Fibroblast of mammary gland (primary cell): ENCODE measurements around the gene ZNF425.

Experiments used
- DNase-seq: peaks from one replicate; pipeline ENCODE4 v3.0.0-alpha.2; 2010; ENCODE audit warnings: low read depth
- H3K4me3 ChIP-seq: 2 replicates; pipeline ENCODE4 v1.5.1; 2011; ENCODE audit warnings: low read depth, mild to moderate bottlenecking, low read length, moderate library complexity; ENCODE audit not compliant: control insufficient read depth
- CTCF ChIP-seq: conservative IDR thresholded peaks from 2 replicates; pipeline ENCODE4 v1.5.1; 2011; ENCODE audit warnings: low read depth, low read length, inconsistent platforms; ENCODE audit not compliant: control insufficient read depth, insufficient read depth

ZNF425 gene

DNA sequence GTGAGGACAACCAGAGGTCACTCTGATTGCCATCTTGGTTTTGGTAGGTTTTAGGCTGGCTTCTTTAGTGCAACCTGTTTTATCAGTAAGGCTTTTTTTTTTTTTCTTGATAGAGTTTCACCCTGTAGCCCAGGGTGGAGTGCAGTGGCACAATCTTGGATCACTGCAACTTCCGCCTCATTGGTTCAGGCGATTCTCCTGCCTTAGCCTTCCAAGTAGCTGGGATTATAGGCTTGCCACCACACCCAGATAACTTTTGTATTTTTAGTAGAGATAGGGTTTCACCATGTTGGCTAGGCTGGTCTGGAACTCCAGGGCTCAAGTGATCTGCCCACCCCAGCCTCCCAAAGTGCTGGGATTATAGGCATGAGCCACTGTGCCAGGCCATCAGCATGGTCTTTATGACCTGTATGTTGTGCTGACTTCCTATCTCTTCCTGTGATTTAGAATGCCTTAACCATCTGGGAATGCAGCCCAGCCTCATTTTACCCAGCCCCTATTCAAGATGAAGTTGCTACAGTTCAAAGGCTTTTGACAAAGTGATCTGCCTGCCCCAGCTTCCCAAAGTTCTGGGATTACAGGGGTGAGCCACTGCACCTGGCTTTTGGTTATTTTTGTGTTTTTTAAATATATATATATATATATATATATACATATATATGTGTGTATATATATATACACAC lies 7.0 kb upstream of the ZNF425 start:
- no peak for TF ChIP-seq CTCF
- no peak for DNase-seq
- no peak overlapping the region for H3K4me3 ChIP-seq

DNA sequence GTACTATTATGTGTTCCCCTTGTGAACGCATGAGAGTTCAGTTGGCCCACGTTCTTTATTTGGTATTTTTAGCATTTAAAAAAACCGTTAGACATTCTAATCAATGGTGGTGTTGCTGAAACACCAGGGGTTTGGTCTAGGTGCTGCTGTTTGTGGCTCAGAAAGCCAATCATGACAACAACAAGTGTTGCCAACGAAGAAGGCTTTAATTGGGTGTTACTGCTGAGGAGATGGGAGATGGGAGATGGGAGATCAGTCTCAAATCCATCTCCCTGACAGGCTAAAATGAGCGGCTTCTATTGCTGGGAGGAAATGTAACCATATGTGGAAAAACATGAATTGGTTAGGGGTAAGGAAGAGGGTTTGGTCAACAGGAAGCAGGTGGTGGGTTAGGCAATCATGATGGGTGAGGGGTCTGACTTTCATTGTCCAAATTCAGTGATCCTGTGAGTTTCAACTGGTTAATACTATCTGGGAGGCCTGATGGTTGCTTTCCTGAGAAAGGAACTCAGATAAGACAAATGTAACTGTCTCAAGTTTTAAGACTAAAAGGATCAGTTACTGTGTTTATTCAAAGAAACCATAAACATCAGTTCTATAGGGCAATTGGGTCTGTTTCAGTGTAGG lies 4.6 kb upstream of the ZNF425 start:
- H3K4me3 ChIP-seq = no peak overlapping the region
- TF ChIP-seq CTCF = no peak
- DNase-seq = no peak

GRCh38 chr7:149126662-149127266 lies 640 bp upstream of the ZNF425 start:
- DNase-seq = no peak
- TF ChIP-seq CTCF = no peak
- peak overlapping the region; percentile 96 for H3K4me3 ChIP-seq

- DNase-seq = no peak
- peak overlapping the region; percentile 96 for H3K4me3 ChIP-seq
These were observed 798 bp downstream of the ZNF425 start for GRCh38 chr7:149125189-149125862.

DNA sequence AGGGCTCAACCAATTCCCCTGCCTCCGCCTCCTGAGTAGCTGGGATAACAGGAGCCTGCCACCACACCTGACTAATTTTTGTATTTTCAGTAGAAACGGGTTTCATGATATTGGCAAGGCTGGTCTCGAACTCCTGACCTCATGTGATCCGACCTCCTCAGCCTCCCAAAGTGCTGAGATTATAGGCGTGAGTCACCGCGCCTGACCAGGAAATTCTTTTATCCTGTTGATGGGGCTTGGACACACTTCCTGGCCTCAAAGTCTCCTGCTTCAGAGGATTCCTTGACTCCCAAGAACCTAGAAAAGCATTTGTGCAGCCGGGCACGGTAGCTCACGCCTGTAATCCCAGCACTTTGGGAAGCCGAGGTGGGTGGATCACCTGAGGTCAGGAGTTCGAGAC lies 16.2 kb downstream of the ZNF425 start:
- H3K4me3 ChIP-seq = no peak overlapping the region
- no peak for DNase-seq
- TF ChIP-seq CTCF = no peak

More at GRCh38 chr7:149125189-149125862, 798 bp downstream of the ZNF425 start:
- TF ChIP-seq CTCF = no peak

- no peak overlapping the region for H3K4me3 ChIP-seq
- no peak for DNase-seq
- TF ChIP-seq CTCF = no peak
These were observed 21.4 kb downstream of the ZNF425 start for GRCh38 chr7:149104749-149105148.
